GM19397 (cell line): ENCODE results near the gene TMEM181.

ENCODE experiments used
- ATAC-seq: cut with Tn5 transposase; IDR thresholded peaks from one replicate; pipeline ENCODE4 v1.9.1; 2021; ENCODE audit warnings: mild to moderate bottlenecking, moderate library complexity; ENCODE audit not compliant: unreplicated experiment

Gene TMEM181

GRCh38 chr6:158680481-158680880 lies 120.6 kb downstream of the TMEM181 start:
- no peak for ATAC-seq

GRCh38 chr6:158684311-158684710 lies 124.4 kb downstream of the TMEM181 start:
- no peak for ATAC-seq

- no peak for ATAC-seq
Measured at GRCh38 chr6:158684745-158685324, 124.9 kb downstream of the TMEM181 start.
